Left ventricle myocardium inferior (tissue), 1 donor: Measurements from ENCODE around the gene FAM240B. TPM values are rescaled to one million over a fixed set of nuclear protein-coding genes. Genes with fewer than 3 reads are reported as not detected.

Source experiments
- DNase-seq: peaks from one replicate; pipeline ENCODE4 v3.0.0-alpha.2; 2020
- H3K27ac ChIP-seq: fragments of 200-600 bp; replicated peaks from 2 replicates; pipeline ENCODE4 v1.8.0; 2021
- H3K27me3 ChIP-seq: fragments of 200-600 bp; 2 replicates; pipeline ENCODE4 v1.8.0; 2021; ENCODE audit warnings: low read depth
- H3K36me3 ChIP-seq: fragments of 200-600 bp; 2 replicates; pipeline ENCODE4 v1.8.0; 2021
- H3K4me1 ChIP-seq: fragments of 200-600 bp; 2 replicates; pipeline ENCODE4 v1.8.0; 2021
- H3K4me3 ChIP-seq: fragments of 200-600 bp; 2 replicates; pipeline ENCODE4 v1.8.0; 2021; ENCODE audit warnings: mild to moderate bottlenecking, moderate library complexity
- H3K9me3 ChIP-seq: fragments of 200-600 bp; replicated peaks from 2 replicates; pipeline ENCODE4 v1.8.0; 2021
- CTCF ChIP-seq: fragments of 200-600 bp; IDR thresholded peaks from 2 replicates; pipeline ENCODE4 v1.8.0; 2021; ENCODE audit warnings: antibody characterized with exemption, mild to moderate bottlenecking, borderline replicate concordance
- intact Hi-C: fragments of 100-400 bp; cut with micrococcal nuclease; formaldehyde crosslinking; loops from one replicate; pipeline ENCODE4 v1.11.0; 2022
- total RNA-seq: library from RNA; stranded (reverse); fragmentation: NEBNext Ultra II Directional; extraction: Animal tissue kit (Norgen Biotek cat#: 25700); gene quantifications from one replicate; pipeline ENCODE4 v1.2.1, GENCODE V29; 2021
- donor health status: DM: no; HTN: yes; CAD: no; lungs with severe emphysema.

FAM240B gene
- total RNA-seq, 1 donor from 2014 or later: not detected

GRCh38 chr9:38687389-38687842 lies 32.5 kb downstream of the FAM240B start:
- H3K4me1 ChIP-seq: peaks cover 33% of the 10 kb centered on the region
- intact Hi-C loops: no loop called here
- DNase-seq: peak; percentile 40
- no peaks in the 10 kb centered on the region for H3K36me3 ChIP-seq
- no peaks in the 10 kb centered on the region for H3K9me3 ChIP-seq
- H3K4me3 ChIP-seq: peak overlapping the region; percentile 19
- no peaks in the 10 kb centered on the region for H3K27me3 ChIP-seq
- peak overlapping the region; percentile 30 for H3K27ac ChIP-seq
- no peak for TF ChIP-seq CTCF

GRCh38 chr9:38686933-38687332 lies 33.0 kb downstream of the FAM240B start:
- TF ChIP-seq CTCF: no peak
- Histone ChIP-seq H3K9me3 (no peaks in the 10 kb centered on the region), H3K4me1 (peaks cover 37% of the 10 kb centered on the region), H3K36me3 (no peaks in the 10 kb centered on the region), H3K27me3 (no peaks in the 10 kb centered on the region), H3K4me3 (peak overlapping the region; percentile 19), H3K27ac (peak overlapping the region; percentile 30)
- DNase-seq: no peak
- intact Hi-C loops: no loop called here

- Histone ChIP-seq H3K9me3 (no peaks in the 10 kb centered on the region), H3K27ac (peak overlapping the region; percentile 27), H3K4me1 (peaks cover 42% of the 10 kb centered on the region), H3K4me3 (no peak overlapping the region), H3K36me3 (no peaks in the 10 kb centered on the region), H3K27me3 (no peaks in the 10 kb centered on the region)
- intact Hi-C loops: no loop called here
- TF ChIP-seq CTCF: no peak
- no peak for DNase-seq
Observed at GRCh38 chr9:38685535-38685934, 34.4 kb downstream of the FAM240B start.

- Histone ChIP-seq H3K36me3 (no peaks in the 10 kb centered on the region), H3K4me3 (no peak overlapping the region), H3K27me3 (no peaks in the 10 kb centered on the region), H3K4me1 (peaks cover 36% of the 10 kb centered on the region), H3K27ac (peak overlapping the region; percentile 35), H3K9me3 (no peaks in the 10 kb centered on the region)
- TF ChIP-seq CTCF: no peak
- intact Hi-C loops: no loop called here
- no peak for DNase-seq
Observed at GRCh38 chr9:38683336-38683735, 36.6 kb downstream of the FAM240B start.

GRCh38 chr9:38682713-38683112 lies 37.2 kb downstream of the FAM240B start:
- no peaks in the 10 kb centered on the region for H3K27me3 ChIP-seq
- peak overlapping the region; percentile 35 for H3K27ac ChIP-seq
- H3K4me1 ChIP-seq: peaks cover 32% of the 10 kb centered on the region
- no peaks in the 10 kb centered on the region for H3K9me3 ChIP-seq
- H3K4me3 ChIP-seq: no peak overlapping the region
- intact Hi-C loops: no loop called here
- no peak for DNase-seq
- no peak for TF ChIP-seq CTCF
- H3K36me3 ChIP-seq: no peaks in the 10 kb centered on the region
